Measurements from ENCODE around the gene ASTN2. TPM values are rescaled to one million over a fixed set of nuclear protein-coding genes. Genes with fewer than 3 reads are reported as not detected.

ASTN2 gene
- total and polyA plus RNA-seq, 10 of the 15 experiments (the other 5 are each of a cell fraction or from before 2014, with no cell fraction given): 1.4 to 15.7 (median 7.0) TPM

GRCh38 chr9:116704470-116704869 is 710.4 kb downstream of the ASTN2 start:
- Histone ChIP-seq H3K27ac (ENCODE audit: control insufficient read depth, insufficient read depth) (no peak overlapping the region), H4K20me1 (ENCODE audit: control insufficient read depth, insufficient read depth) (no peaks in the 10 kb centered on the region), H3K9ac (ENCODE audit: control insufficient read depth, insufficient read depth, low read length) (no peak overlapping the region), H3K27me3 (replicated peaks in 1 of 2; ENCODE audit: control insufficient read depth in 2 of 2, insufficient read depth in 2 of 2, low read length in 1 of 2) (no peaks in the 10 kb centered on the region), H3K79me2 (ENCODE audit: control insufficient read depth, insufficient read depth, low read length) (no peaks in the 10 kb centered on the region; the same call in 1 of the 2 replicates), H3K4me1 (ENCODE audit: control insufficient read depth, insufficient read depth, low read length) (no peaks in the 10 kb centered on the region), H3K4me3 (no peak overlapping the region), H3K36me3 (ENCODE audit: control insufficient read depth in 2 of 2, insufficient read depth in 2 of 2, low read length in 1 of 2) (peaks cover 0 to 9% of the 10 kb centered on the region in 2 experiments), H3K4me2 (ENCODE audit: control insufficient read depth, insufficient read depth) (no peak overlapping the region), H2AFZ (ENCODE audit: control insufficient read depth, low read depth, low read length) (no peak overlapping the region), H3K9me3 (replicated peaks; ENCODE audit: control insufficient read depth, insufficient read depth, low read length) (no peaks in the 10 kb centered on the region; the same call in 2 of the 3 replicates)
- in situ Hi-C loops (cut with MboI): no loop called here
- no TSS peak for BruUV-seq (replicated peaks)
- POLR2A ChIA-PET: no interaction called here
- ATAC-seq (no peak), DNase-seq (ENCODE audit: low read depth, low spot score) (no peak), FAIRE-seq (no peak)
- SMC1A ChIA-PET (ENCODE audit: uncharacterized antibody, unreplicated experiment): interaction anchor here (1.3 to 2.0 kb wide), 3 partner anchors 11 to 36 kb away, joined by 3 to 6 read pairs (median 4); partner anchors contain the start of gene TRIM32
- TF ChIP-seq, protein P1, sequence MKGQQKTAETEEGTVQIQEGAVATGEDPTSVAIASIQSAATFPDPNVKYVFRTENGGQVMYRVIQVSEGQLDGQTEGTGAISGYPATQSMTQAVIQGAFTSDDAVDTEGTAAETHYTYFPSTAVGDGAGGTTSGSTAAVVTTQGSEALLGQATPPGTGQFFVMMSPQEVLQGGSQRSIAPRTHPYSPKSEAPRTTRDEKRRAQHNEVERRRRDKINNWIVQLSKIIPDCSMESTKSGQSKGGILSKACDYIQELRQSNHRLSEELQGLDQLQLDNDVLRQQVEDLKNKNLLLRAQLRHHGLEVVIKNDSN (IDR thresholded peaks at IDR 0.05; ENCODE audit: borderline replicate concordance, extremely low read length, insufficient read depth, low read depth, low read length): no peak
- no peak for TF ChIP-seq ZZZ3 (IDR thresholded peaks at IDR 0.05; ENCODE audit: control insufficient read depth, insufficient read length, low read depth)
- no peak for TF ChIP-seq BCL11A (IDR thresholded peaks at IDR 0.05; ENCODE audit: low read depth, low read length)
- no peak for TF ChIP-seq BACH1 (IDR thresholded peaks at IDR 0.05; ENCODE audit: borderline replicate concordance)
- no peak for TF ChIP-seq CEBPB (IDR thresholded peaks at IDR 0.05; ENCODE audit: borderline replicate concordance in 1 of 2, low read depth in 2 of 2, low read length in 2 of 2)
- no peak for TF ChIP-seq CBFB (IDR thresholded peaks at IDR 0.05; ENCODE audit: low read depth)
- TF ChIP-seq RELA (IDR thresholded peaks at IDR 0.05; ENCODE audit: borderline replicate concordance, partially characterized antibody): no peak
- TF ChIP-seq TCF3 (IDR thresholded peaks at IDR 0.05; ENCODE audit: borderline replicate concordance, insufficient read depth, low read depth, low read length): no peak
- no peak for TF ChIP-seq EP300 (IDR thresholded peaks at IDR 0.05; ENCODE audit: borderline replicate concordance in 1 of 2, control insufficient read depth in 1 of 2, low read depth in 2 of 2, low read length in 2 of 2)
- intact Hi-C loops (cut with micrococcal nuclease; ENCODE audit: unreplicated experiment): no loop called here
- CTCF ChIA-PET: interaction anchor here (0.6 to 1.3 kb wide), 3 partner anchors 11 to 156 kb away, joined by 3 to 4 read pairs (median 3); no protein-coding TSS in a partner anchor
- RAD21 ChIA-PET (ENCODE audit: unreplicated experiment): no interaction called here
